SK-N-SH (cell line): ENCODE results near the gene CSTA. TPM values are rescaled to one million over a fixed set of nuclear protein-coding genes. Genes with fewer than 3 reads are reported as not detected.

Experiments
- CTCF ChIA-PET: fragments of 300-600, 350-600 bp; formaldehyde crosslinking; extraction: SDS; loops from one replicate; lab custom pipeline; 2021; lab: Yijun Ruan, JAX
- POLR2A ChIA-PET: fragments of 350-600 bp; sonication (Branson Sonifier 250); formaldehyde crosslinking; extraction: SDS; loops from one replicate; lab custom pipeline; 2020; ENCODE audit warnings: antibody characterized with exemption, inconsistent platforms; lab: Yijun Ruan, JAX
- DNase-seq: peaks from one replicate; pipeline ENCODE4 v3.0.0; 2012
- H2AFZ ChIP-seq: fragments of 200-600 bp; sonication (generic); 2 replicates; pipeline ENCODE4 v1.8.1; 2016; ENCODE audit warnings: antibody characterized with exemption, mild to moderate bottlenecking, low read depth
- H3F3A ChIP-seq: fragments of 200-600 bp; sonication (generic); replicated peaks from 2 replicates; pipeline ENCODE3; 2016; ENCODE audit warnings: antibody characterized with exemption, mild to moderate bottlenecking; ENCODE audit not compliant: insufficient read depth
- H3K27ac ChIP-seq, 2 experiments: fragments of 200-500 bp in 1 of 2; fragments of 200-600 bp in 1 of 2; sonication (Bioruptor generic) in 1 of 2; sonication (generic), shearing (Covaris generic) in 1 of 2; 2 replicates each; pipeline versions ENCODE4 v1.5.1 to v1.6.1; 2014 to 2016; ENCODE audit warnings: low read depth in 2 of 2, inconsistent platforms in 1 of 2, low read length in 1 of 2, mild to moderate bottlenecking in 1 of 2, mixed read lengths in 1 of 2
- H3K27me3 ChIP-seq: fragments of 200-600 bp; sonication (generic), shearing (Covaris generic); 2 replicates; pipeline ENCODE4 v1.6.1; 2016; ENCODE audit warnings: mixed run types; ENCODE audit not compliant: insufficient read depth
- H3K36me3 ChIP-seq, 2 experiments: fragments of 200-500 bp in 1 of 2; fragments of 200-600 bp in 1 of 2; sonication (Bioruptor generic) in 1 of 2; sonication (generic) in 1 of 2; replicated peaks in 1 of 2; 2 replicates each; pipeline versions ENCODE3 to v1.5.1; 2014 to 2016; ENCODE audit warnings: low read length in 1 of 2, mild to moderate bottlenecking in 1 of 2; ENCODE audit not compliant: insufficient read depth in 2 of 2, control insufficient read depth in 1 of 2
- H3K4me1 ChIP-seq, 2 experiments: fragments of 200-500 bp in 1 of 2; fragments of 200-600 bp in 1 of 2; sonication (Bioruptor generic) in 1 of 2; sonication (generic), shearing (Covaris generic) in 1 of 2; 2 replicates each; pipeline versions ENCODE4 v1.5.1 to v1.6.1; 2014 to 2016; ENCODE audit warnings: low read depth in 1 of 2, low read length in 1 of 2, mixed run types in 1 of 2; ENCODE audit not compliant: insufficient read depth in 2 of 2, control insufficient read depth in 1 of 2
- H3K4me2 ChIP-seq: fragments of 200-600 bp; sonication (generic), shearing (Covaris generic); 2 replicates; pipeline ENCODE4 v1.6.1; 2017; ENCODE audit warnings: mixed run types
- H3K4me3 ChIP-seq, 2 experiments: fragments of 200-500 bp in 1 of 2; fragments of 200-600 bp in 1 of 2; sonication (Bioruptor generic) in 1 of 2; sonication (generic), shearing (Covaris generic) in 1 of 2; 2 replicates each; pipeline versions ENCODE4 v1.5.1 to v1.8.1; 2014 to 2016; ENCODE audit warnings: low read depth in 2 of 2, inconsistent platforms in 1 of 2, low read length in 1 of 2, mild to moderate bottlenecking in 1 of 2, mixed read lengths in 1 of 2, moderate library complexity in 1 of 2
- H3K79me2 ChIP-seq: fragments of 200-600 bp; sonication (generic); 2 replicates; pipeline ENCODE4 v1.8.1; 2017; ENCODE audit warnings: mild to moderate bottlenecking; ENCODE audit not compliant: insufficient read depth
- H3K9ac ChIP-seq: fragments of 200-600 bp; sonication (generic); 2 replicates; pipeline ENCODE4 v1.6.1; 2017; ENCODE audit warnings: mixed run types
- H3K9me2 ChIP-seq: fragments of 200-600 bp; sonication (generic); 2 replicates; pipeline ENCODE4 v1.6.1; 2017; ENCODE audit warnings: mixed run types
- H3K9me3 ChIP-seq: fragments of 200-600 bp; sonication (generic); 2 replicates; pipeline ENCODE4 v1.6.1; 2017; ENCODE audit warnings: mixed run types, mild to moderate bottlenecking, moderate library complexity
- H4K20me1 ChIP-seq: fragments of 200-600 bp; sonication (generic); 2 replicates; pipeline ENCODE4 v1.6.1; 2017; ENCODE audit warnings: mild to moderate bottlenecking, mixed run types; ENCODE audit not compliant: insufficient read depth
- EZH2phosphoT487 ChIP-seq: fragments of 200-600 bp; sonication (generic); IDR thresholded peaks from 2 replicates; pipeline ENCODE4 v1.6.1; 2017; ENCODE audit warnings: low read depth, mixed run types, mild to moderate bottlenecking, antibody characterized with exemption, moderate library complexity, borderline replicate concordance
- FOSL2 ChIP-seq: IDR thresholded peaks from 2 replicates; pipeline ENCODE4 v1.4.0; 2012; ENCODE audit warnings: low read depth, mild to moderate bottlenecking, moderate library complexity, borderline replicate concordance
- FOXJ3 ChIP-seq: sonication (generic); formaldehyde crosslinking; IDR thresholded peaks from 2 replicates; pipeline ENCODE4 v1.5.1; 2020; ENCODE audit warnings: mild to moderate bottlenecking, missing genetic modification reagents
- IRF3 ChIP-seq: fragments of 150-350 bp; IDR thresholded peaks from 2 replicates; pipeline ENCODE4 v1.6.1; 2016; ENCODE audit warnings: mild to moderate bottlenecking, low read depth, low read length
- JUND ChIP-seq: IDR thresholded peaks from 2 replicates; pipeline ENCODE4 v1.4.0; 2012
- NRF1 ChIP-seq: IDR thresholded peaks from 2 replicates; pipeline ENCODE4 v1.6.1; 2012; ENCODE audit warnings: low read depth, mild to moderate bottlenecking, low read length
- RCOR1 ChIP-seq: fragments of 150-350 bp; IDR thresholded peaks from 2 replicates; pipeline ENCODE4 v1.6.1; 2017; ENCODE audit warnings: antibody characterized with exemption, low read length
- RXRA ChIP-seq: IDR thresholded peaks from 2 replicates; pipeline ENCODE4 v1.4.0; 2012; ENCODE audit warnings: low read depth, mild to moderate bottlenecking, borderline replicate concordance
- SIN3A ChIP-seq: IDR thresholded peaks from 2 replicates; pipeline ENCODE4 v1.6.1; 2012; ENCODE audit warnings: low read depth, mild to moderate bottlenecking, low read length, moderate library complexity, borderline replicate concordance
- SMC3 ChIP-seq: IDR thresholded peaks from 2 replicates; pipeline ENCODE4 v1.6.1; 2012; ENCODE audit warnings: low read depth, low read length, improper control_type of control experiment
- TAF1 ChIP-seq: IDR thresholded peaks from 2 replicates; pipeline ENCODE4 v1.6.1; 2012; ENCODE audit warnings: low read depth, mild to moderate bottlenecking, low read length, moderate library complexity, borderline replicate concordance
- YY1 ChIP-seq: IDR thresholded peaks from 2 replicates; pipeline ENCODE4 v1.4.0; 2012; ENCODE audit warnings: low read depth, mild to moderate bottlenecking
- ZBTB33 ChIP-seq: IDR thresholded peaks from 2 replicates; pipeline ENCODE4 v1.4.0; 2012; ENCODE audit warnings: low read depth, borderline replicate concordance
- WGBS: methylation state at CpG from one replicate; pipeline ENCODE4 v1.1.6; 2017; ENCODE audit warnings: low lambda C conversion rate; 5-methylcytosine and 5-hydroxymethylcytosine counted together
- polyA plus RNA-seq, 3 experiments: library from polyadenylated mRNA; depleted of rRNA; stranded (reverse); fragments of >200 nt; gene quantifications; 2 replicates each; pipeline ENCODE4 v1.2.3, GENCODE V29; 2012

CSTA gene
- not detected in 2 replicates for polyA plus RNA-seq (2012; rRNA removed)
- polyA plus RNA-seq (2012; cell fraction: cytosol; rRNA removed) = 0.05 and 0.08 TPM in 2 replicates
- polyA plus RNA-seq (2012; cell fraction: nucleus; rRNA removed) = not detected in 2 replicates

GRCh38 chr3:122324871-122325323 lies at the start of gene CSTA:
Gene CSTA (plus strand): TSS chr3:122325248. CDS start chr3:122325293, 45 bp downstream.
- H3K9me2 ChIP-seq = no peaks in the 10 kb centered on the region
- no peaks in the 10 kb centered on the region for H3K9me3 ChIP-seq
- no peak within 1 kb of the TSS for H3K4me2 ChIP-seq
- POLR2A ChIA-PET = no interaction called here
- no peaks in the 10 kb centered on the region for H3K4me1 ChIP-seq
- H3K4me3 ChIP-seq = no peak within 1 kb of the TSS
- 47% methylated on average over 6 of the region's 6 CpGs for WGBS
- no peaks in the 10 kb centered on the region for H3K79me2 ChIP-seq
- H3K27ac ChIP-seq = no peak within 1 kb of the TSS
- H3F3A ChIP-seq = no peaks in the 10 kb centered on the region
- no peak for TF ChIP-seq IRF3
- no peaks in the 10 kb centered on the region for H4K20me1 ChIP-seq
- DNase-seq = no peak
- H3K36me3 ChIP-seq = no peaks in the 10 kb centered on the region
- H3K9ac ChIP-seq = no peak within 1 kb of the TSS
- no peak within 1 kb of the TSS for H2AFZ ChIP-seq
- H3K27me3 ChIP-seq = no peaks in the 10 kb centered on the region
- CTCF ChIA-PET = interaction anchor here (0.7 to 2.1 kb wide), 2 partner anchors 18 to 235 kb away, joined by 3 to 4 read pairs; no protein-coding TSS in a partner anchor

- Histone ChIP-seq H3K4me3 (no peak overlapping the region), H3F3A (no peaks in the 10 kb centered on the region), H3K27me3 (peaks cover 27% of the 10 kb centered on the region), H3K9me3 (no peaks in the 10 kb centered on the region), H3K27ac (no peak overlapping the region), H3K9me2 (no peaks in the 10 kb centered on the region), H3K4me2 (no peak overlapping the region), H3K9ac (no peak overlapping the region), H3K36me3 (no peaks in the 10 kb centered on the region), H3K79me2 (no peaks in the 10 kb centered on the region), H4K20me1 (no peaks in the 10 kb centered on the region), H3K4me1 (peaks cover 0 to 10% of the 10 kb centered on the region in 2 experiments; a peak in 1 of 4 replicates), H2AFZ (no peak overlapping the region)
- ChIA-PET CTCF (no interaction called here), POLR2A (no interaction called here)
- 0% methylated on average over 3 of the region's 3 CpGs for WGBS
- DNase-seq = no peak
- TF ChIP-seq EZH2phosphoT487 (no peak), RCOR1 (no peak), ZBTB33 (no peak), FOSL2 (no peak), TAF1 (no peak), SMC3 (no peak), RXRA (no peak), JUND (no peak), SIN3A (no peak), FOXJ3 (CRISPR knock-in tag) (no peak), NRF1 (no peak), YY1 (no peak)
Measured at GRCh38 chr3:122281891-122282290, 43.2 kb upstream of the CSTA start.
